ENCODE data around the gene PLGLB1.
"Not testable (repeated sequence)": the region's sequence is repeated elsewhere in the genome, so short reads cannot be mapped to it uniquely, and the experiment has no call there.

Gene PLGLB1
- 0.70 to 1.9 reads per million in 2 experiments for total RNA-seq

DNA sequence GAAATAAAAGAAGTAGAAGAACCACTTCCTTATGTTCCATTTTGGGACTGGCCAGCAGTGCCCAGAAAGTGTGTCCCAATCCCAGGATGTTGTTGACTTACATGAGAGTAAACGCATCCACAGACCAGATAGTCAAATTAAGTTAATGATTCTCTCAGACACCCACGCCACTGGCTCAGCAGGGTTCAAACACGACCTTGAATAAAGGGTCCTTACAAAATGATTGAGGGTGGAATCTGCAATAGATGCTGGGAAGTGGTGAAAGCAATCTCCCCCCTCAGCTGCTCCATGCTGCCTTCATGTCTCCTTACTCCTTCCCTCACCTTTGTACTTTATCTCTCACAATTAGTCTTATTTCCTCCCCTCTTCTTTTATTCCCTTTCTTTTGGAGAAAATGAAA, at the start of gene PLGLB1:
TSS of gene PLGLB1 (minus strand) at position 101 of the 400 bp plus-strand sequence. CDS start at position 40, 61 bp downstream.
- not testable (repeated sequence) for DNase-seq (ENCODE audit: low read depth)

DNA sequence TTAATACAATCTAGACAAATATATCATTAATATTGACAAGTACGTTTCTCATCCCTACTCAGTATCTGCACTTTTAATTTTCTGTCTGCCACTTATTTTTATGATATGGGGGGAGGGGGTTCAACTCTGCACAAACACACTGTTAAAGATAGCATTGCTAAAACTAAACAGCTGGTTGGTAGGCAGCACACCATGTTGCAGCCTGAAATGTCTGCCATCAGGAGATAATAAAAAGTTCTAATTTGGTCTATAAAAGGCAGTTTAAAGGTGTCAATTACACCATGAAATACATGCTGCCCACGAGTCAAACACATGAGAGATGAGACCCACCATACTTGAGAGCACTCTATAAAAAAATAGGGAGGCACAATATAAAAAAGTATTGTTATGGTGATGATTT, 42.7 kb upstream of the PLGLB1 start:
- not testable (repeated sequence) for DNase-seq (ENCODE audit: low read depth)

DNA sequence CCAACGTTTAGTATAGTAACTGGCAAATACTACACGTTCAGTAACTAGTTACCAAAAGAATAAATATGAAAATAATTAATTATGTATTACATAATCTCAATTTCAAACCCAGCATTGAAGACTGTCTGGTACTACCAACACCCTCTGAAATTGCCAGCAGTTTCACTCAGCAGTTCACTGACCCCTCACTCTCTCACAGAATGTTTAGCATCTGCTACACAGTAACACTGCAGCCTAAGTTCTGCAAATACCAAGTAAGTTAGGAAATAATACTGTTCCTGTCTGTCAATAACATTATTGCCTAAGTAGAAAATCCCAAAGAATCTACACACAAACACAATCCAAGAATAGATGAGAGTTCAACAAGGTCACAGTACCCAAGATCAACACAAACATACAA, 41.8 kb upstream of the PLGLB1 start:
- not testable (repeated sequence) for DNase-seq (ENCODE audit: low read depth)

DNA sequence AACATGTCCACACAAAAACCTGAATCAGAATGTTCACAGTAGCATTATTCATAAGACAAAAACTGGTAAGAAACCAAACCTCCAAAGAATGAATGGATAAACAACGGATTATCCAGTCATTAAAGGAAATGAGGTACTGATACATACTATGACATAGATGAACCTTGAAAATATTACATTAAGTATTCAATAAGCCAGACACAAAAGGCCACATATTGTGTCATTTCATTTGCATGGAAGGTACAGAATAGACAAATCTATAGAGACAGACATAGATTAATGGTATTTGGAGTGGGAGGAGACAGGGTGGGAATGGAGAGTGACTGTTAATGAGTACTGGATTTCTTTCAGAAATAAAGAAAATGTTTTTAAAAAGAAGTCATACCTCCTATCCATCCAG, 39.9 kb upstream of the PLGLB1 start:
- not testable (repeated sequence) for DNase-seq (ENCODE audit: low read depth)

DNA sequence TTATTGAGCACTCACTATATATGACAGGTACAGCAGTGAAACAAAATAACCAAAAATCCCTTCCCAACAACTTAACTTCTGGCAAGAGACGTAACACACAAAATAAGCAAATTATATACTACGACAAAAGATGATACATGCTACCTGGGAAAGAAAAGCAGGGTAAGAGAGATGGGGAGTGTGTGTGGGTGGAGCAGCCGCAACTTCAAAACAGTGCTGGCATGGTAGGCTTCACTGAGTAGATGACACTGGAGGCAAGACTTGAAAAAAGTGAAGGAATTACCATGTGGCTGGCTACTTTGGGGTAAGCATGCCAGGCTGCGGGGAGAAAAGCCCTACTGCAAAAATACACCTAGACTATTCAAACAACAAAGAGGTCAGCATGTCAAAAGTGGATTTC, 36.0 kb upstream of the PLGLB1 start:
- DNase-seq (ENCODE audit: low read depth), result not testable (repeated sequence)

DNA sequence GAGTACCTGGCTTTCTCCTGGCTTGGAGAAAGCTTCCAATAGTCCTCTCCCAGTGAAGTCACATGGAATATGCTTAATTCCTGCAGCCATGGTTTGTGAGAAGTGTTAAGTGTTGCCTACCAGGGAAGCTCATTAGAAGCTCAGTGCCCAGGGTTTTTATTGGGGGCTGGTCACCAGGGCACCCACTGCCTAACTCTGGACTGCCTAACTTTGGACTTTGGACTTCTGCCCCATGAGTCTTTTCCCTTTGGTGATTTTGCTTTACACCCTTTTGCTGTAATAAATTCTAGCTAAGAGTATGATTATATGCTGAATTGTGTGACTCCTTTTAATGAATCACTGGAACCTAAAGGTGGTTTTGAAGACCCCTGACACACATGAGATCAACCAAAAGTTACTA, 35.2 kb upstream of the PLGLB1 start:
- not testable (repeated sequence) for DNase-seq (ENCODE audit: low read depth)

DNA sequence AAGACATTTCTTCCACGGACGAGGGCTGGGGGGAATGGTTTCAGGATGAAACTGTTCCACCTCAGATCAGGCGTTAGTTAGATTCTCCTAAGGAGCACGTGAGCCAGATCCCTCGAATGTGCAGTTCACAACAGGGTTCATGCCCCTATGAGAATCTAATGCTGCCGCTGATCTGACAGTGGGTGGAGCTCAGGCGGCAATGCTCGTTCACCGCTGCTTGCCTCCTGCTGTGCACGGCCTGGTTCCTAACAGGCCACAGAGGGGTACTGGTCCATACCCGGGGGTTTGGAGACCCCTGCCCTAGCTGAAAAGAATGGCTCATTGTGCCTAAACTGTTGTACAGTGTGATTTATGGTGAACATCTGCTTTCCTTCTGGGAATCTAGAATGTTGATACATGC, 34.8 kb upstream of the PLGLB1 start:
- not testable (repeated sequence) for DNase-seq (ENCODE audit: low read depth)

DNA sequence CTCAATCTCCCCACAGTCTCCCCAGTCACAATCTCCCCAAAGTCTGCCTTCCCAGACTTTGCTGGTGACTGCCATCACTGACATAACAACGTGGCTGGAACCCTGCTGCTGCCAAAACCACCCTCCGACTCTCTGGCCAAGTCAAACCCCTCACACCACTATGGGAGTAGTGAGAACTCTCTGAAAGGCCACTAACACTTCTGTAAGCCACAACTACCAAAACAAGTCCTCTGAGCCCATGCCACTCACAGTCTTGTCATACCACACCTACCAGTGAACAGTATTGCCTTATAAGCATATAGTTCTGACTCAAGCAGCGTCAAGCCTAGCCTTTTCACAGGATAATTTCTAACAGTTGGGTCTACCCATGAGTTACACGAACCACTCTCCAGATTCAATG, 32.7 kb upstream of the PLGLB1 start:
- not testable (repeated sequence) for DNase-seq (ENCODE audit: low read depth)

DNA sequence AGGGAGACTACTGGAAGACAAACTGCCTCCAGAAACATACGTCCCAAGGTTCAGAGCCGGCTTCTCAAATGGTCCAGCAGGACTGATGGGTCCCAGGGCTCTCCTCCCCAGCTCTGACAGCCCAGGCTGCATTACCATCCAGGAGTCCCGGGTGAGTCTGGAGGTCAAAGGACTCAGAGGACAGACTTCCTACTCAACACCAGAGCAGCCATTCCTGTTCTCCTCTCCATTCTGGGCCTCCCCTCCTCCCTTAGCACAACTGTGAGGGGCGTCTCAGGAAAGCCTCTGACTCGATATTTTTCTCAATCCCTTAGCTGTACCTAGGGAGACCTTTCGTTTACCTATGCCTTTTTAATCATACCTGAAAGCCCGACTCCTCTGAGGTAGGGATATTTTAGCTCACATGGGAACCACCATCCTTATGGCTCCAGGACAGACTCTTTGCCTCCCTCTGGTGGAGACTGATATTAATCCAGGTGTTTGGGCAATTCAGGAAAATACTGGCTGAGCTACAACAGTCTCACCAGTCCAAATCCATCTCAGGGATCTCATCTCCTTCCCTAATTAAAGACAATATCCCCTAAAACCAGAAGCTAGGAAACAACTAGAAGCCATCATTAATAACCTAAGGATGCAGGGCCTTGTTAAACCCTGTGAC, 19.8 kb upstream of the PLGLB1 start:
- not testable (repeated sequence) for DNase-seq (ENCODE audit: low read depth)

DNA sequence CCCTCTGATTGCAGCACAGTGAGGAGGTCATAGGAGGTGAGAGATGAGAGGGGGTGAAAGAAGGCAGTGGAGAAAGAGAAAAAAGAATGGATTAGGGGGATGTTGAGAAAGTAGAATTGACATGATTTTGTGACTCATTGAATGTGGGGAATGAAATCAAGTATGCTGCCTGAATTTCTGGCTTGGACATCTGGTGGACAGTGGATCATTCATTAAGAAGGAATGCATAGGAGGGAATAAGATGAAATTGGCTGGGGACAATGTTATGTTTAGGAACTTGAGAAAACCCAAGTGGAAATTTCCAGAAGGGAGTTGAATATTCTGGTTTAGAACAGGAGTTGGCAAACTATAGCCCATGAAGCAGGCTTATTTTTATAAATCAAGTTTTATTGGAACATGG, 7.0 kb upstream of the PLGLB1 start:
- not testable (repeated sequence) for DNase-seq (ENCODE audit: low read depth)

DNA sequence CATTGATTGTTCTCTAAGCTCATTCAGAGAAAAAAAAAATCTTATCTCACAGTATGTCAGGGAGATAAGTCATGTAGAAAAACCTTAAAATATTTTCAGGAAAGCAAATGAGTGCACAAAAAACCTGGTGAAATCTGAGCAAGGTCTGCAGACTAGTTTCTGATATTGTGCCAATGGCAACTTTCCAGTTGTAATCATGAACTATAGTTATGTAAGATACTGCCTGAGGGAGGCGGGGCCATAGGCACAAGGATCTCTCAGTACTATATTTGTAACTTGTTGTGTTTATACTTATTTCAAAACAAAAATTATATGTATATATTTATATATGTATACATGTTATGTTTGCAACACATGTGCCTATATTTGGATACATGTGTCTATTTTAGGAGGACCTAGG, 5.2 kb upstream of the PLGLB1 start:
- not testable (repeated sequence) for DNase-seq (ENCODE audit: low read depth)

DNA sequence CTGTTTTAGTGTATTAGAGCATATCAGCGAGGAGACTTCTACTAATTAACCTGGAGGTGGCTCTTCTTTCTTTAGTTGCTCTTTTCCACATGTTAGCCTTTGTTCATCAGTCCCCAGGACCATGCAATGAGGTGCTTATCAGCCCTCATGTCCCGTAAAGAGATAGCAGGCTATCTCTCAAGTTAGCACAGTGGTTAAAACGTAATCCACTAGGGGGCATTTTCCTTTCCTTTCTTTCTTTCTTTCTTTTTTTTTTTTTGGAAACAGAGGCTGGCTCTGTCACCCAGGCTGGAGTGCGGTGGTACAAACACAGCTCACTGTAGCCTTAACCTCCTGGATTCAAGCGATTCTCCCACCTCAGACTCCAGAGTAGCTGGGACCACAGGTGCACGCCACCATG, 4.3 kb upstream of the PLGLB1 start:
- DNase-seq (ENCODE audit: low read depth), result not testable (repeated sequence)

DNA sequence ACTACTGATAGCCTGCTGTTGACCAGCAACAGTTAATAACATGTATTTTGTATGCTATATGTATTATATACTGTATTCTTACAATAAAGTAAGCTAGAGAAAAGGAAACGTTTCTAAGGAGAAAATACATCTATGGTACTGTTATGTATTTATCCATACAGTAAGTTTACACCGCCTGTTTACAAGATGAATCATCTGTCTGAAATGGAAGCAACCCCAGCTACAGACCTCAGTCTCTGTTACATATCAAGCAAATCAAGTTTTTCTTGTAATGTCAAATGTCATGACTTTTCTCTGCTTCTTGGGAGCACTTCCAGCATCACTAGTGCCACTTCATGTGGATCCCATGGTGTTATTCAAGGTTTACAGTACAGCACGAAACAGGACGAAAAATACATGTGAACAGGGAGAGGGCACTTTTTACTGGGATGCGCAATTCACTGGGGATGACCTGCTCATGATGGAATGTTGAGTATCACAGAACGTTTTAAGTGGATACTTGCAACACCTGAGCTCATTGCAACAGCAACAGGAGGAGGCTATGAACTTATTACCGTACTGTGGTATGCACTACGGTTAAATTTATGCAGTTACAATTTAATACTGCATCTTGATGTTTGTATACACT, 2.5 kb upstream of the PLGLB1 start:
- not testable (repeated sequence) for DNase-seq (ENCODE audit: low read depth)

DNA sequence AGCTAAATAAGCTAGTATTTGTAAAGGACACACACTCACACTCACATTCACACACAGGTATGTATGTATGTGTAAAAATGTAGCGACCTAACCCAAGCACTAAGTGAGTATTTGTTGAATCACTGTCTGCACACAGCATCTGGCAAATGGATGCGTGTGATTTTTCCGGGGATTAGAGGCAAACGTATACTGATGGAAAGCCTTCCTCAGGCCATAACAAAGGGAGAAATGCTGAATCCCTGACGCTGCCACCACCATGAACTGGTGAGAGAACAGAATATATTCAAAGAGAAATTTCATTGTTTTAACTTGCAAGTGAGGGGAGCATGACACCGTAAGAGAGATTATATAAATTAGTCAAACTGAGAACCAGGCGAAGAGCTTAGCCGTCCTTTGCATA, 601 bp downstream of the PLGLB1 start:
- not testable (repeated sequence) for DNase-seq (ENCODE audit: low read depth)

DNA sequence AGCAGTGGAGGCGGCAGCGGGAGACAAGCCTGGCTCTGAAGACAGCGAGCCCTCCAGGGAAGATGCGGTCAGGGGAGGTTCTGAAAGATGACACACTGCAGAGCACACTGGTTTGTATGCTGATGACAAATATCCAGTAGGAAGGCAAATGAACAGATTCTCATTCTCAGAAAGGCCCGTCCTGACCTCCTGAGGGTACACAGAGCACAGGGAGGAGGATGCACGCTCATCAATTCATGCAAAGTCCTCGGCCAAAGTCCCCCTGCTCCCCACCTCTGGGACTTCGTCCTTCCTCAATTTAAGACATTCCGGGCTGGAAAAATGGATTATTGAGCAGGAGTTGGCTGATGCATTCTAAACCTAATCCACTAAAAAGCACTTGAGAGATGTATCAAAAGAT, 2.6 kb downstream of the PLGLB1 start:
- not testable (repeated sequence) for DNase-seq (ENCODE audit: low read depth)

DNA sequence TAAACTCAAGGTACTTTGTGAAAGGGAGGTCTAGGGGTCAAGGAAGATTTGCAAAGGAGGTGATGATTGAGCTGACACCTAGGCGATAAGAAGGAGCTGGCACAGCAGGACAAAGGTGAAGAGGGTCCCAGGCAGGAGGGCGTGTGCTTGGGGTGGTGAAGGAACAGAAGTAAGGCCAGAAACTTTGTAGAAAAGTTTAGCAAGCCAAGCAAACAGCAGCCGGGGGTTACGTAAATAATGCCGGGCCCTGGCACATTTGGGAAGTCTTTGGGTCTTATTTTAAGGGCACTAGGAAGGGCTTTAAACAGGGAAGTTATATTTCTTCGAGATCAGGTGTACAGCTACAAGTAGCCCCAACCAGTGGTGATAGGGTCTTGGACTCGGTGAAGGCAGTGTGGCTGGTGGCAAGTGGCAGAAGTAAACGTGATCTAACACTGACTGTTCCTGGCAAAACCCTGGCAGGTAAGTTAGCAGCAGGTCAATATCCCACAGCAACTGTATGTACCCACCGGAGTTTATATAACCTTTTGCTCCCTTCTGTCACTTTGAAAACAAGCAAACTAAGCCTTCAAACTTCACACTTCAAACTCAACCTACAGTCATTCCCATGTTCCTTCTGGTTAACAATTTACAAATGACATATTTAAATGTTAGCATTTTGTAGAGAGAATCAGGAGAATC, 7.0 kb downstream of the PLGLB1 start:
- DNase-seq (ENCODE audit: low read depth), result not testable (repeated sequence)

DNA sequence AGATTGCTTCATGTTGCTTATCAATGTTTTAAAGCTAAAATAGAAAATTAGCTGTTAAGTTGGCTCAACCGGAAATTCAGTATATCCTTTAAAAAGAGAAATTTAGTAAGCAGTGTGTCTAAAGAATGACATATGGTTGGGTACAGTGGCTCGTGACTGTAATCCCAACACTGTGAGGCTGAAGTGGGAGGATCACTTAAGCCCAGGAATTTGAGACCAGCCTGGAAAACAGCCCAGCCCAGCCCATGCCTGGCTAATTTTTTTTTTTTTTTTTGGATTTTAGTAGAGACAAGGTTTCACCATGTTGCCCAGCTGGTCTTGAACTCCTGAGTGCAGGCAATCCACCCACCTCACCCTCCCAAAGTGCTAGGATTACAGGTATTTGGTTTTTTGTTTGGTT, 17.2 kb downstream of the PLGLB1 start:
- DNase-seq (ENCODE audit: low read depth), result not testable (repeated sequence)

All from T follicular helper cell (primary cell).